HepG2 (cell line): ENCODE measurements around the gene LIFR. TPM values are rescaled to one million over a fixed set of nuclear protein-coding genes. Genes with fewer than 3 reads are reported as not detected.
A peak's percentile ranks its signal among the peaks of the same experiment; 100 is the strongest.

Experiments used
- CCAR2 ChIP-seq: fragments of 200-400 bp; formaldehyde crosslinking; optimal IDR thresholded peaks from 2 replicates; pipeline ENCODE3; 2018; ENCODE audit warnings: low read depth, mild to moderate bottlenecking, low read length, moderate library complexity
- E2F1 ChIP-seq: sonication (generic); formaldehyde crosslinking; IDR thresholded peaks from 2 replicates; pipeline ENCODE4 v1.5.0; 2020; ENCODE audit warnings: missing genetic modification reagents
- ERF ChIP-seq: IDR thresholded peaks from 2 replicates; pipeline ENCODE4 v1.6.1; 2018; ENCODE audit warnings: missing biosample characterization, missing genetic modification reagents
- FOXA1 ChIP-seq, 2 experiments: fragments of 450-650 bp in 1 of 2; sonication (generic) in 1 of 2; formaldehyde crosslinking in 1 of 2; IDR thresholded peaks; 2 replicates each; pipeline versions ENCODE4 v1.4.0 to v1.6.1; 2016 to 2020; ENCODE audit warnings: missing genetic modification reagents in 1 of 2
- FOXO1 ChIP-seq: sonication (generic); formaldehyde crosslinking; IDR thresholded peaks from 2 replicates; pipeline ENCODE4 v1.4.0; 2020; ENCODE audit warnings: missing genetic modification reagents
- HDAC2 ChIP-seq: sonication (generic); formaldehyde crosslinking; IDR thresholded peaks from 2 replicates; pipeline ENCODE4 v1.4.0; 2020; ENCODE audit warnings: missing genetic modification reagents
- HES4 ChIP-seq: sonication (generic); formaldehyde crosslinking; IDR thresholded peaks from 2 replicates; pipeline ENCODE4 v1.9.0; 2021; ENCODE audit warnings: mild to moderate bottlenecking, missing genetic modification reagents, borderline replicate concordance
- HOXA3 ChIP-seq: sonication (generic); formaldehyde crosslinking; IDR thresholded peaks from 2 replicates; pipeline ENCODE4 v1.5.0; 2020; ENCODE audit warnings: missing genetic modification reagents
- MEIS2 ChIP-seq: sonication (generic); formaldehyde crosslinking; IDR thresholded peaks from 2 replicates; pipeline ENCODE4 v1.9.0; 2021; ENCODE audit warnings: mild to moderate bottlenecking, missing genetic modification reagents
- MXI1 ChIP-seq: IDR thresholded peaks from 3 replicates; pipeline ENCODE4 v1.6.1; 2012; ENCODE audit warnings: low read depth, low read length, inconsistent platforms, borderline replicate concordance
- NFE2L2 ChIP-seq: fragments of 150-350 bp; IDR thresholded peaks from 2 replicates; pipeline ENCODE4 v1.6.1; 2014; ENCODE audit warnings: low read length
- NFRKB ChIP-seq: fragments of 450-650 bp; IDR thresholded peaks from 2 replicates; pipeline ENCODE4 v1.6.1; 2017
- NR2C2 ChIP-seq: sonication (generic); formaldehyde crosslinking; IDR thresholded peaks from 2 replicates; pipeline ENCODE4 v1.4.0; 2020; ENCODE audit warnings: missing genetic modification reagents, mild to moderate bottlenecking, moderate library complexity, borderline replicate concordance
- SMARCE1 ChIP-seq: fragments of 450-650 bp; IDR thresholded peaks from 2 replicates; pipeline ENCODE4 v1.6.1; 2017; ENCODE audit warnings: borderline replicate concordance
- THAP7 ChIP-seq: sonication (generic); formaldehyde crosslinking; IDR thresholded peaks from 2 replicates; pipeline ENCODE4 v1.8.1; 2023; ENCODE audit warnings: mild to moderate bottlenecking, missing genetic modification reagents
- ZBTB20 ChIP-seq: sonication (generic); formaldehyde crosslinking; IDR thresholded peaks from 2 replicates; pipeline ENCODE4 v1.8.1; 2023; ENCODE audit warnings: missing genetic modification reagents, low read depth, mild to moderate bottlenecking, borderline replicate concordance
- ZBTB21 ChIP-seq: sonication (generic); formaldehyde crosslinking; IDR thresholded peaks from 2 replicates; pipeline ENCODE4 v1.4.0; 2020; ENCODE audit warnings: missing genetic modification reagents
- ZFP36L1 ChIP-seq: sonication (generic); formaldehyde crosslinking; IDR thresholded peaks from 2 replicates; pipeline ENCODE4 v1.8.0; 2022; ENCODE audit warnings: mild to moderate bottlenecking, missing genetic modification reagents, moderate library complexity
- ZNF10 ChIP-seq: sonication (generic); formaldehyde crosslinking; IDR thresholded peaks from 2 replicates; pipeline ENCODE4 v1.4.0; 2020; ENCODE audit warnings: mild to moderate bottlenecking, low read depth, missing genetic modification reagents, borderline replicate concordance
- ZNF12 ChIP-seq: sonication (generic); formaldehyde crosslinking; IDR thresholded peaks from 2 replicates; pipeline ENCODE4 v1.5.0; 2020; ENCODE audit warnings: missing genetic modification reagents
- ZNF256 ChIP-seq: sonication (generic); formaldehyde crosslinking; conservative IDR thresholded peaks from 2 replicates; pipeline ENCODE4 v1.4.0; 2020; ENCODE audit warnings: missing genetic modification reagents
- ZNF280D ChIP-seq: sonication (generic); formaldehyde crosslinking; IDR thresholded peaks from 2 replicates; pipeline ENCODE4 v1.5.1; 2020; ENCODE audit warnings: mild to moderate bottlenecking, missing genetic modification reagents
- ZNF510 ChIP-seq: sonication (generic); formaldehyde crosslinking; IDR thresholded peaks from 2 replicates; pipeline ENCODE4 v1.4.0; 2020; ENCODE audit warnings: low read depth, mild to moderate bottlenecking, missing genetic modification reagents
- polyA plus RNA-seq, 8 experiments: library from polyadenylated mRNA; depleted of rRNA in 3 of 8; stranded (reverse) in 7 of 8; unstranded in 1 of 8; fragments of >200 nt; fragmentation: Illumina TruSeq in 4 of 8; extraction: Trizol in 4 of 8; gene quantifications; 2 replicates each; pipeline versions ENCODE4 v1.2.1 to v1.2.3, GENCODE V29; 2011 to 2016; ENCODE audit warnings: low read depth in 4 of 8, missing spikeins in 1 of 8, mixed read lengths in 1 of 8; ENCODE audit not compliant: insufficient read depth in 1 of 8
- total RNA-seq, 5 experiments: library from RNA; depleted of rRNA; stranded (reverse); fragments of >200 nt; fragmentation: Illumina TruSeq; extraction: Trizol; gene quantifications; 2 replicates each; pipeline ENCODE4 v1.2.3, GENCODE V29; 2016; ENCODE audit warnings: low read depth in 1 of 5
- TF ChIP-seq, protein P1 (sequence below): sonication (generic); formaldehyde crosslinking; IDR thresholded peaks from 2 replicates; pipeline ENCODE4 v1.5.0; 2020; ENCODE audit warnings: mild to moderate bottlenecking, missing genetic modification reagents, moderate library complexity

LIFR gene
- total and polyA plus RNA-seq, 2 of the 13 experiments (the other 11 are each of a cell fraction or from before 2014, with no cell fraction given): 6.3 to 25.2 TPM

DNA sequence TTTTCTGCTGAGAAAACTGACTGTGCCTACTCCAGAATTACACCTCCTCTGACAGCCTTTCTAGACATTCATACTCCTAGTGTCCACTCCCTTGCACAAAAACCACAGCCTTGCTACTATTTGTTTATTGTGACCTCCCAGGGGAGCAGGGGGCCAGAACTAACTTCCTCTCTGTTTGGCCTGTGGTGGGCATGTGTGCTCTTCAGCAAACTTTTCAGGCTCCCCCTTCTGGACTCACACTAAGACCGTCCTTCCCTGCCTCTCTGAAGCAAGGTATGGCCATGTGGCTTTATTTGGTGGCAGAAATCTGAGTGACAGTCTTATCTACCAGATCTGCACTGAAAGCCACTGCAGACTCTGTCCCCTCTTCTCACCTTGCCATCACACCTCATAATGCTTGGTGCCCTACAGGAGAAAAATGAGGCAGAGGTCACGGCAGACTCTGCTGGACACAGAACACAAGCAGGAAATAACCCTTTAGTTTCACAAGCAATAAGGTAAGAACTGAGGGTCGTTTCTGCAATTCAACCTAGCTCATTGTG is 28.2 kb downstream of the LIFR start (continued):
- TF ChIP-seq THAP7 (CRISPR knock-in tag) (0 out of 2 replicates have a peak, but pooled peaks have one; percentile 40), CCAR2 (no peak), E2F1 (CRISPR knock-in tag) (no peak), ZNF256 (no peak), ZNF10 (CRISPR knock-in tag) (no peak), MEIS2 (CRISPR knock-in tag) (peak; percentile 87), ZNF12 (CRISPR knock-in tag) (no peak), ZBTB21 (CRISPR knock-in tag) (no peak), ZBTB20 (CRISPR knock-in tag) (no peak), HES4 (CRISPR knock-in tag) (no peak), SMARCE1 (no peak), NR2C2 (CRISPR knock-in tag) (peak; percentile 33; the same call in 1 of the 2 replicates), MXI1 (peak; percentile 54; the same call in 1 of the 3 replicates), FOXA1 (IDR thresholded peaks at IDR 0.05) (no peak), FOXA1 (CRISPR knock-in tag; IDR thresholded peaks at IDR 0.05) (peak; percentile 32; the same call in 1 of the 2 replicates), ZNF280D (no peak), NFRKB (no peak), ZFP36L1 (CRISPR knock-in tag) (0 out of 2 replicates have a peak, but pooled peaks have one; percentile 31), NFE2L2 (no peak), ERF (CRISPR knock-in tag) (peak; percentile 71; the same call in 1 of the 2 replicates), HOXA3 (CRISPR knock-in tag) (peak; percentile 54; the same call in 1 of the 2 replicates), HDAC2 (CRISPR knock-in tag) (peak; percentile 56), ZNF510 (CRISPR knock-in tag) (no peak), FOXO1 (CRISPR knock-in tag) (peak; percentile 53; the same call in 1 of the 2 replicates)
- TF ChIP-seq, protein P1, sequence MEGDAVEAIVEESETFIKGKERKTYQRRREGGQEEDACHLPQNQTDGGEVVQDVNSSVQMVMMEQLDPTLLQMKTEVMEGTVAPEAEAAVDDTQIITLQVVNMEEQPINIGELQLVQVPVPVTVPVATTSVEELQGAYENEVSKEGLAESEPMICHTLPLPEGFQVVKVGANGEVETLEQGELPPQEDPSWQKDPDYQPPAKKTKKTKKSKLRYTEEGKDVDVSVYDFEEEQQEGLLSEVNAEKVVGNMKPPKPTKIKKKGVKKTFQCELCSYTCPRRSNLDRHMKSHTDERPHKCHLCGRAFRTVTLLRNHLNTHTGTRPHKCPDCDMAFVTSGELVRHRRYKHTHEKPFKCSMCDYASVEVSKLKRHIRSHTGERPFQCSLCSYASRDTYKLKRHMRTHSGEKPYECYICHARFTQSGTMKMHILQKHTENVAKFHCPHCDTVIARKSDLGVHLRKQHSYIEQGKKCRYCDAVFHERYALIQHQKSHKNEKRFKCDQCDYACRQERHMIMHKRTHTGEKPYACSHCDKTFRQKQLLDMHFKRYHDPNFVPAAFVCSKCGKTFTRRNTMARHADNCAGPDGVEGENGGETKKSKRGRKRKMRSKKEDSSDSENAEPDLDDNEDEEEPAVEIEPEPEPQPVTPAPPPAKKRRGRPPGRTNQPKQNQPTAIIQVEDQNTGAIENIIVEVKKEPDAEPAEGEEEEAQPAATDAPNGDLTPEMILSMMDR (CRISPR knock-in tag): peak; percentile 79
